Brain pericyte (primary cell): ENCODE measurements around the gene OOEP.

ENCODE experiments used
- DNase-seq: peaks from one replicate; pipeline ENCODE4 v3.0.0-alpha.2; 2012; ENCODE audit warnings: low read depth, low spot score

Gene OOEP

DNA sequence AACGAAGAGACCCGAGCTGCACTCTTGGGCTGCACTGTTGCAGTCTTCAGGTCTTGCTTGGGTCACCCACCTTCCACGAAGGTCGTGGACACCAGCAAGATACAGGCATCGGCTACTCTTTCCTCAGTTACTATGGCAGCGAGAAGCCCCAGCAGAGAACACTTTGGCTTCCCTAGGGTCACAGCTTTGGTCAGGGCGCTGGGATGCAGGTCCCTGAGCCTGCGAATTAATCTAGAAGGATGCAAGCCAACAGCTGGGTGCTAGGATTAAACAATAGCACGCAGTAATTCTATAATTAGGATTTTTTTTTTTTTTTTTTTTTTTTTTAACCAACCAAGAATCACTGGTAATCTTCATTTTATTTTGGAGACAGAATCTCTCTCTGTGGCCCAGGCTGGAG is 5.1 kb downstream of the OOEP start:
- DNase-seq = no peak

- no peak for DNase-seq
Observed at GRCh38 chr6:73364121-73364520, 5.6 kb downstream of the OOEP start.

DNA sequence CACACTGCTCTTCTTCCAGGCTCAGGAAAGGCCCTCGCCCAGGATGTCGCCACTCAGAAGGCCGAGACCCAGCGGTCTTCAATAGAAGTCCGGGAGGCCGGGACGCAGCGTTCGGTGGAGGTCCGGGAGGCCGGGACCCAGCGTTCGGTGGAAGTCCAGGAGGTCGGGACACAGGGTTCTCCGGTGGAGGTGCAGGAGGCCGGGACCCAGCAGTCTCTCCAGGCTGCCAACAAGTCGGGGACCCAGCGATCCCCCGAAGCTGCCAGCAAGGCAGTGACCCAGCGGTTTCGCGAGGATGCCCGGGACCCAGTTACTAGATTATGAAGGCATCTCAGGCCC is 6.2 kb downstream of the OOEP start:
- DNase-seq = no peak

DNA sequence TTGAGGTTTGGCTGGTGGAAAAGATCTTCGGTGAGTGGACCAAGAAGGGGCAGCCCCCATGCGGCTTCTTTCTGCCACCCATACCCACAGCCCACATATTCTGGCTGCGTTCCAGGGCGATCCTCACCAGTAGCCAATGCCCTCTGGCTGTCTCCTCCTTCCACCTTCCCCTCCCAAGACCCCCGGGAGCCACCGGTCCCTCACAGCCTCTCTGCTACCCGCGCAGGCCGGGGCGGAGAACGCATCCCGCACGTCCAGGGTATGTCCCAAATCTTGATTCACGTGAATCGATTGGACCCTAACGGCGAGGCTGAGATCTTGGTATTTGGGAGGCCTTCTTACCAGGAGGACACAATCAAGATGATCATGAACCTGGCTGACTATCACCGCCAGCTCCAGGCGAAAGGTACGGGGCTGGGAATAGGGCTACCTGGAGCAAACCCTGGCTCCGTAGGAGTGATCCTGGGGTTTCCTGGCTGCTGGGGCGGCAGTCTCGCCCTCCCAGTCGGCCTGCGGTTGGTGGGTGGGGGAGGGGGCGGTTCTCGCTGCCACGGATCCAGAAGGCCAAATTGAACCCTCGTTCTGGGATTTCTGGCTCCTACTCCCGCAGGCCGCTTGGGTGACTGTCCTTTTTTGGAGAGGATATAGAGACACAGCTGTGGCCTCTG is 6.7 kb downstream of the OOEP start:
- DNase-seq = no peak

DNA sequence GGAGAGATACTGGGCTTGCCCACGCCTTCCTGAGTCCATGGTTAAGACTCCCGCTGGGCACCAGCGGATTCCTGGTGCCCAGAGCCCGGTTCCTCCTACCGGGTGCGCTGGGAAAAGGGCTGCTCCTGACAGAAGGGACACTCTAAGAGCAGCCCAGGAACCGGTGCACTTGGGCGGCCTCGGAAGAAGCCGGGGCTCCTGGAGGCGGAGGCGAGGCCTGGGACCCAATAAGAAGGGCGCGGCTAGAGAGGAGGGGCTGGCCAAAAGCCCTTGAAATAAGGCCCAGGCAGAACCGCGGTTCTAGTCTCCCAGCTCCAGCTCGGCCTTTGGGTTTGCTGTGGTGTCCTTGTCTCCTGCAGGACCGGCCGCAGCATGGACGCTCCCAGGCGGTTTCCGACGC is 7.3 kb downstream of the OOEP start, which contains the start of gene KHDC3L:
Gene KHDC3L, plus strand, starts transcription at position 301 of the 400 bp plus-strand sequence. Its CDS starts 72 bp downstream, at position 373.
- no peak for DNase-seq

DNA sequence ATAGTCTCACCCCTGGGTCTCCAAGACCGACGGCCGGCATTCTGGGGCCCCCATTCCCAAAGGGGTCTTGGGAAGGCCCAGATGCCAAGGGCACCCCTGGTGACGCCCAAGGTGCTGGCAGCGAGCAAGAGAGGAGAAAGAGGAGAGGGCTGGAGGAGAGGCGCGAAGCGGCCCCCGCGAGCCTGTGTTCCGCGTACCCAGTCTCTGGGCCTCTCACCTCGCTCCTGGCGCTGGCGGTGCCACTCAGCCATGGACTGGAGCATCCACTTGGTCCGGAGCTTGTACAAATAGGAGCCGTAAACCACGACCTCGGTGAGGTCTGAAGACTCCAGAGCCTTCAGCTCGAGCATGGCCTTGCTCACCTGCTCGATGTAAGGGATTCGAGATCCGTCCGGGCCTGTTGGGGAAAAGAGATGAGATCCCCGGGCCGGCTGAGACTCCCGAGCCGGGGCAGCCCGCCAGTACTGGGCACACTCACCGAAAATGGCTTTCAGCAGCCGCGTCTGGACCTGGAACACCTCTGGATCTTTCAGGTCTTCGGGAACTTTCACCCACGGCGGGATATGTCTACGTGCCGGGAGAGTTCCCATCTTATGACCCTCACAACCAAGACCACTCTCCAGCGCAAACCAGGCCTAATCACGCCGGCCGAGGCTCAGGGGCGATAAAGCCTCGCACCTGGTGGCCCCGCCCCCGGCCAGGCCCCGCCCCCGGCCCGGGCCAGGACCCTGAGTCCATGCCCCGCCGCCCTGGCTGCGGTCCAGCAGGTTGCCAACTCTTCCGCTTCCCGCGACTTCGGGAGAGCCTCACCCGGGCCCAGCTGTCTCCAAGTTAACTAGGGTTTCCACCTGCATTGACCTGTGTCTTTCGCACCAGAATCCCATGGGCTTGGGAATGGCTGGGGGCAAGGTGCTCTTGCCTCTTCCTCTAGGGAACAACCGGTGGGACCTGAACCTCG is 15.8 kb downstream of the OOEP start, which contains the start of gene DPPA5:
Gene DPPA5, minus strand, starts transcription at position 641 of the 958 bp plus-strand sequence. Its CDS starts 51 bp downstream, at position 590.
- no peak for DNase-seq

DNA sequence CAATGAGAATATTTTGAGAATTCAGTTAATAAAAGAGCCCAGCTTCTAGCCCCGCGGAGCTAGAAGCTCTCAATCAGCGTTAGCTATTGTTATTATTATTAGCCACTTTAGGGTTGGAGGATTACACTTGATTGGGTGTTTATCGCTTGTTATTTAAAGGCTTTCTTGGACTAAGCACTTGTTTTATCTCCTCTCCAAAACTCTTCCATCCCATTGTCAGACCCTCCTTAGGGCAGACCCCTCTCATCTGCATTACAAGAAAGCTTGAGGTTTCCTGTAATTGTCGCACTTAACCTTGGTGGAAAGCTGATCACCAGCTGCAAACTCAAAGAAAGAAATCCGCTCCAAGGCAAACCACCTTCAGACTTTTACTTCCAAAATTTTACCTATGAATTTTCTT is 20.4 kb downstream of the OOEP start:
- no peak for DNase-seq

- no peak for DNase-seq
Observed at GRCh38 chr6:73348550-73349204, 21.0 kb downstream of the OOEP start.

DNA sequence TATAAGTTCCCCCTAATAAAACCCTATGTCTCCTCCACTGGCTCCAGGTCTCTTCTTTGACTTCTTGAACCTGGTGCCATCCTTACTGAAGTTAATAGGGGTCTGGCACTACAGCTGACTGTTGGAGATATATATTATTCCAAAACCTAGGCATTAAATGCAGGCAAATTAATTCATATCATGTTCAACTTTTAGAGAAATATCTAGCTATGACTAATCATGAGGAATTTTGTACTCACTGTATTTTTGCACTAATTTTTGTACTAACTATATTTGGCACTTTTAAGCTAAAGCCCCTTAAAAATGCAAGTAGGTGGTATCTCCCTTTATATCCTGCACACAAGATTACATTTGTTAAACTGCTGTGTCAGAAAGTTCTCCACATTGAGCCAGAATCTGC is 26.5 kb downstream of the OOEP start:
- DNase-seq = no peak

GRCh38 chr6:73342174-73342573 is 27.5 kb downstream of the OOEP start:
- no peak for DNase-seq

GRCh38 chr6:73341335-73341734 is 28.4 kb downstream of the OOEP start:
- no peak for DNase-seq

GRCh38 chr6:73340048-73340447 is 29.6 kb downstream of the OOEP start:
- no peak for DNase-seq

GRCh38 chr6:73339340-73339739 is 30.4 kb downstream of the OOEP start:
- no peak for DNase-seq

DNA sequence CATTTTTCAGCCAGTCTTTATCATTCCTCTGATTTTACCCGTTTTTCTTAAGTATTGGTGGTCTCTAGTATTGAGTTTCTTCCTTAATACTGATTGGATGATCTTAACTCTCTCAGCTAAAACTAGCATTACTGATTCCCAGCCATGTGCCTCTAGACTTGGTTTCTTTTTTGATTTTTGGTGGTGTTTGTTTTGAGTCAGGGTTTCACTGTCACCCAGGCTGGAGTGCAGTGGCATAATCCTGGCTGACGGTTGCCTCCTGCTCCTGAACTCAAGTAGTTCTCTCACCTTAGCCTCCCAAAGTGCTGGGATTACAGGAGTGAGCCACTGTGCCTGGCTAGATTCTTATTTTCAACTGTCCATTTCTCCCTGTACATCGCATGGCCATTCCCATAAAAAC is 40.5 kb downstream of the OOEP start:
- DNase-seq = no peak

DNA sequence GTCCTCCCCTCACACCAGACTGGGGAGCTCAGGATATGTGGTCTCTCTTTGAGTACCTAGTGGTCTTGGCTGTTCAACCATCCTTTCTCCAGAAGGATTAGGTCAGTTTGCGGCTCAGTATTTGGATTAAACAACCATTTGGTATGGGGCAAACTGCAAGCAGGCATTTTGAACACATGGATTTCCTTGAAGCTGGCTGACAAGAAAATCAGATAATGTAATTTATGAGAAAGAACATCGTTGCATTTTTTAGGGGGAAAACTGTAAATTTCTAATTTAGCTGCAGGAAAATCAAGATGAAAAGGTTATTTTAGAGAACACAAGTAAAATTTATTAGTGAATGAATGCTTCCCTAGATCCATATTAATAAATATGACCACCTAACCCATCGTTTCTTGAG is 40.9 kb downstream of the OOEP start:
- no peak for DNase-seq

DNA sequence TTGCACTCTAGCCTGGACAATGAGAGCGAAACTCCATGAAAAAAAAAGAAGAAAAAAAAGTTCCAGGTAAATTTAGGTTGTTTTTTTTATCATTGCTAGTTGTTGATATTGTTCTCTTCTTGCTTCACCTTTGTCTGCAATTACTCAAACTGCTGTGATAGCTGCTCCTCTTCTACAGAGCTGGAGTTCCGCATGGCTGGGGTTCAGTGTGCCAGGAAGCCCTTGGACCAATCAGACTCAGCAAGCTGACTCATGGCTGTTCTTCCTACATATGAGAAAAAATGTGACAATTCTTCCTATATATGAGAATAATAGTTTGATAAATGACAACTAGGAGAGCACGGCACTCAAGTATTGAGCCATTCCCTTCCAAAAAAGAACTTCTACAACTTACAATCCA is 44.0 kb downstream of the OOEP start:
- DNase-seq = no peak

DNA sequence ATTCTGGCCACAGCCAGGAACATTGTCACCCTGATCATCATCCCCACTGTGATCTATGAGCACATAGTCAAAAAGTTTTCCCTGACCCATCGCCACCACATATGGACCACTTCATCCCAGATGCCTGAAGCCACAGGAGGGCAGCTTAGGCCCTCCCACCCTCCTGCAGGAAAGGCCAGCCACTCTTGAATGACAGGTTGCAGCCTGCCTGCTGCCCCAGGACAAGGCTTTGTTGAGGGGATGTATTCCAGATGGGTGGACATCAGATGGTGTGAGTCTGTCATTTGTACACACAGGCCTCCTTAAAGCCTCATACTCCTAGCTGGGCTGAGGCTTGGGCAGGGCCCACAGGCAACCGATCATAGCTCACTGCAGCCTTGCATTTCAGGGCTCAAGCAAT is 46.4 kb downstream of the OOEP start:
- no peak for DNase-seq
